HG02943 (cell line): ENCODE measurements around the gene BPIFA1.

ENCODE experiments used
- ATAC-seq: cut with Tn5 transposase; IDR thresholded peaks from one replicate; pipeline ENCODE4 v1.9.1; 2021; ENCODE audit warnings: mild to moderate bottlenecking, low read depth, moderate library complexity; ENCODE audit not compliant: unreplicated experiment

Gene BPIFA1

DNA sequence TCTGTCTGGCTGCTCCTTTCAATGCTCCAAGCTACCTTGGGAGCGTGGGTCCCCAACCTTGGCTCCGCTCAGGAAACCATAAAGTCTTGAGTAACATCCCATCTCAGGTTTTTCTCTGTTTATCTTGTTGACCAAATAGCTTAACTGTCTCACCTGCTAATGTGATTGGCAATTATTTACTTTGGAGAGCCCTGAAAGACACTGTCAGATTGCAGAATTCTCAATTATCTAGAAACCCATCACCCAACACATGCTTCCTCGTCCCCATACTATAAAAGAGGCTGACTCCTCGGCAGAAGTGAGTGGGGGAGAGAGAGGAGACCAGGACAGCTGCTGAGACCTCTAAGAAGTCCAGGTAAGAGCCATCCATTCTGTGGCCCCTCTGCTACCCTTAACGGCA is at the start of gene BPIFA1:
Gene BPIFA1 (plus strand): TSS at position 301 of the 400 bp plus-strand sequence. CDS start 1,716 bp downstream, outside the sequence.
- ATAC-seq = no peak

GRCh38 chr20:33187491-33187890 is 48.3 kb upstream of the BPIFA1 start:
- no peak for ATAC-seq

GRCh38 chr20:33188421-33188820 is 47.4 kb upstream of the BPIFA1 start:
- ATAC-seq = no peak

DNA sequence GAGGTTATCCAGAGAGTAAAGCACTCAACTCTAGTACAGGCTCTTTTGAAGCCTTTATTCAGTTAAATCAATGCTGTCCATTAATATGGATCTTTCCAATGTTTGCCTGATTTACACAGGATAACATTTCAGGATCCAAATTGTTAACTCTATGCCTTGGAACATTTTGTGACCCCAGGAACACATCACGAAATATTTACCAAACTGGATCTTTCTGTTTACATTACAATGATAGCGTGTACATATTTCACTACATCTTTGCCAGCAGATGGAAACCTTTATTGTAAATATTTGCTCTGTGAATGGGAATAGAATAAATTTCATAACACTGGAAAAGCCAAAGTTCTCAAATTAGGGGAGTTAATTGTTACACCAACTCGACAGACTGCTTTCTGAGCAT is 44.3 kb upstream of the BPIFA1 start:
- no peak for ATAC-seq

- ATAC-seq = no peak
Observed at GRCh38 chr20:33191955-33192354, 43.8 kb upstream of the BPIFA1 start.

GRCh38 chr20:33192912-33193501 is 42.8 kb upstream of the BPIFA1 start:
- no peak for ATAC-seq

GRCh38 chr20:33199026-33199425 is 36.8 kb upstream of the BPIFA1 start:
- no peak for ATAC-seq

DNA sequence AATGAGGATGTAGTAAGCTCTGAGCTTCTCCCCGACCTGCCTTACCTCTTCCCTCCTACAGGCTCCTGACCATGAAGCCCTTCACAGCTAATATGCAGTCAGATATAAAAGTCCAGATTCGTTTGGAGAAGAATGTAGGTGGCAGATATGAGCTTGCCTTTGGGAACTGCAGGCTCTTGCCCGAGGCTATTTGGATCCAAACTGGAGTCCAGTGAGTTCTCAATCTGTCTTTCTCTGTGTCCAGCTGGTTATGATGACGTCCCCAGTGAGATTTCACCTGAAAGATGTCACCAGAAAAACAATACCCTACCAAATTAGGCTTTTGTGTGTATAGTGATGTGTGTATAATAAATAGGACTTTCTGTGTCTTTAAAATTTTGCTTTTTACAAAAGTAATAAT is 33.3 kb upstream of the BPIFA1 start:
- no peak for ATAC-seq

DNA sequence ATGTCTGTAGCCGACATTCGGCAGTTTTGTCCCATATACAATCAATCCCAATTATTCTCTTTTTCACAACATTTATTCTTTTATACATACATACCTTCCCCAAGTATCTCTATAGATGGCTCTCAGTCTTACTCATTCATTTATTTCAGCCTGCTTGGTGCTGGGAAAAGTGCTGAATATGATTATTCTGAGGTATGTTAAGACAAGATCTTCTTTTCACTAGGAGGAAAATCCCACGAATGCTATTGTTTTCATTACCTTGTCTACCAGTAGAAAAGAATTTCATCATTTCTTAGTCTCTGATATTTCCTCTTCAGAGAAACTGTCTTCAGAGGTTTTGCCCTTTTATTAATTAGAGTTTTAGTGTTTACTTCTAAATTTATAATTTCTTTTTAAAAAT is 32.4 kb upstream of the BPIFA1 start:
- ATAC-seq = no peak

DNA sequence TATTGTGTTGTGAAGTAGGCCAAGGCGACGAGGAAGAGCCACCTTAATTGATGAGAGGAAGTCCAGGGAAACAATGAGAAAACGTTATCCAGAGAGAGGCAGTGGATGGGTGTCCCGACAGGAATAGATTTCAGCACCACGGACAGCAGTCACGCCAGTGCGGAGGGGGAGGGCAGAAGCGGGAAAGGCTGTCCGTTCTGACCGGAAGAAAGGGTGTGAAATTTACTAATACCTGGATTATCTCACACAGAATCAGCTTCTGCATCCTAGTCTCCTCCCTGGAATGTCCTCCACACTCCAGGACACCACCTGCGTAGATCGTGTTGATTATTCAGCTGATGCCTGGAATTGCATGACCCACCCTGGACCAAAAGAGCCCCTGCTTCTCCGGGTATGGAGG is 26.0 kb upstream of the BPIFA1 start:
- no peak for ATAC-seq

- ATAC-seq = no peak
Observed at GRCh38 chr20:33210371-33210770, 25.4 kb upstream of the BPIFA1 start.

DNA sequence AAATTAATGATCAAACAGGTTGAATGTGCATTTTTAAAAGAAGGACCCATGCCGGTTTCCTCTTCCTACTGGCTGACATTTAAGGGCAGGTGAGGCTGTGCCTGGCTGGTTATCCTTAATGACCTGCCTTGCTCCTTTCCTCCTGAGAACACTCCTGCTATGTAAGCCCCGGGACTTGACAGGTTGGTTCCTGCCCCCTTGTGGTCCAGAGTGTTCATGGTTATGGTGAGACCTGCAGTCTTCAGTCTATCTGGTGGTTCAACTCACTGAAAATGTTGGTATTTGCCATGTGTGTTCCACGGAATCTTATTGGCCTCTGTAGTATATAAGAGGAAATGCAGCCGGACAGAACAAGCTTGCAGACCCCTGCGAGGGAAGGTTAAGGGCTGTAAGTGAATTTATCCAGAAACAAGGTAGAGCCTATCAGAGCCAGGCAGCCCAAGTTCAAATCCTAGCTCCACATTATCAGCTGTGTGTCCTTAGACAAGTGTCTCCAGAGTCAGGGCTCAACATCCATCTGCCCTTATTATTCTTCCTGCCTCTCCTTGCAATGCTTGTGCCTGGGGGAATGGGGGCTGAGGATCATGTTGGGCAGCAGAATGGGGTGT is 23.9 kb upstream of the BPIFA1 start:
- ATAC-seq = no peak

DNA sequence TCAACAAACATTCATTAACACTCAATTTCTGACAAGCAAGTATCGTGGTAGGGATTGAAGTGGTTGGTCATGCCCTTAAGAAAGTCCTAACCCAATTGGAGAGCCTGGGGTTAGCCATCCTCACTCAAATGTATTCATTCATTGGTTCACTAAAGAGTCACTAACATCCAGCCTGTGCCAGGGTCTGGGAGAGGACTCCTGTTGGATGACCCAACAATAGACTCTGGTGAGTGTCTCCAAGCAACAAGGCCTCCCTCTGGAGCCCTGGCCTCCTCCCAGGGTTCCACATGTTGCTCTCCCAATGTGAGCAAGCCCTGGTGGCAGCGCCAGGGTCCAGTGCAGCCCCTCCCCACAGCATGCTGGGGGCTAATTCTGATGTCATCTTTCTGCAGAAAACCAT is 18.7 kb upstream of the BPIFA1 start, which contains the start of gene BPIFA3:
Gene BPIFA3 (plus strand): TSS at position 301 of the 400 bp plus-strand sequence. CDS start 185 bp downstream, outside the sequence.
- ATAC-seq = no peak

GRCh38 chr20:33224399-33224798 is 11.4 kb upstream of the BPIFA1 start:
- ATAC-seq = no peak

- no peak for ATAC-seq
Observed at GRCh38 chr20:33229843-33230242, 6.0 kb upstream of the BPIFA1 start.

DNA sequence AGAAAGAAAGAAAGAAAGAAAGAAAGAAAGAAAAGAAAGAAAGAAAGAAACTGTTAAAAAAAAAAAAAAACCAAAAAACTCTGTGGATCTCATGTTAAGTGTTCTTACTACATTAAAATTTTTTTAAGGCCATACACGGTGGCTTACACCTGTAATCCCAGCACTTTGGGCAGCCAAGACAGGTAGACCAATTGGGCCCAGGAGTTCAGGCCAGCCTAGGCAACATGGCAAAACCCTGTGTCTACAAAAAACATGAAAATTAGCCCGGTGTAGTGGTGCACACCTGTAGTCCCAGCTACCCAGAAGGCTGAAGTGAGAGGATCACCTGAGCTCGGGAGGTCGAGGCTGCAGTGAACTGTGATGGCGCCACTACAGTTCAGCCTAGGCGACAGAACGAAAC is 4.6 kb upstream of the BPIFA1 start:
- no peak for ATAC-seq

DNA sequence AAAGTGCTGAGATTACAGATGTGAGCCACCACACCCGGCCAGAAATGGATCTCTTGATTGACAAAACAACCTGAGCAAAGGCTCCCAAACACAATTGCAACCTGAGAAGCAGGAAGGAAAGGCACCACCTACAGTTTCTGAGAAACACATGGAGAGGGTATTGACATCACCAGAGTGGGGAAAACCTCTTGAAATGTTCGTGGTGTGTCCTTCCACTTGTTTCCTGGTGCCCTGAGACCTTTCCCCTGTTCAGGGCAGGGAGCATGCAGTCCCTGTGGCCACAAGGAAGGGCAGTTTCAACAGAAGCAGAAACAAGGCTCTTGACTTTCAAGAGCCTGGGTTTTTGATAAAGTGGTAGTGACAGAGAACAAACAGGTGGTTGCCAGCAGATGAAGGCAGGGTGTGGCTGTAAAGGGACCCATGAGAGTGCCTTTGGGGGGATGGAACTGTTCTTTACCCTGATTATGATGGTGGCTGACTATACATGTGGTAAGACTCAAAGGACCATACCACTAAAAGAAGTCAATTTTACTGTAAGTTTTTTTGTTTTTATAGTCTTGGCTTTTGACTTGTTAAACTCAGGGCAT is 3.2 kb upstream of the BPIFA1 start:
- ATAC-seq = no peak

GRCh38 chr20:33233129-33233774 is 2.5 kb upstream of the BPIFA1 start:
- ATAC-seq = no peak

DNA sequence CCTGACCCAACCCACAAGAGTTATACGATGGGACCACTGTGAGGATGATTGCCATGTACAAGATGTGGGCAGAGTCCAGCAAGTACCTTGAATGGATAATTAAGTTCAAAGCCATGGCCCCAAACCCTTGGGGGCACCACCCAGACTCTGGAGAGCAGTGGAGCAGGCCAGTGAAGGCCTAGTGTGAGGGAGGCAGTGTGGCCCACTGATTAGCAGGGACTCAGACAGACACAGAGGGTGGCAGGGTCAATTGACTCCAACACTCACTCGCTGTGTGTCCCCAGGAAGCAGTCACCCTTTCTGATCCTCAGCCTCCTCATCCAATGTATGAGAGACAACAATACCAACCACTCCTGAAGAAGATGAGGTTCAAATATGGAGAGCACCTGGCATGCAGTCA is 1.7 kb upstream of the BPIFA1 start:
- no peak for ATAC-seq

- no peak for ATAC-seq
Observed at GRCh38 chr20:33236351-33236750, 555 bp downstream of the BPIFA1 start.

GRCh38 chr20:33237989-33238388 is 2.2 kb downstream of the BPIFA1 start:
- ATAC-seq = no peak

- no peak for ATAC-seq
Observed at GRCh38 chr20:33239418-33239817, 3.6 kb downstream of the BPIFA1 start.
